Ovary (tissue), 9 donors: ENCODE measurements around the gene LDLRAD4. TPM values are rescaled to one million over a fixed set of nuclear protein-coding genes. Genes with fewer than 3 reads are reported as not detected.

ENCODE experiments used
- DNase-seq, 5 donors: peaks; one replicate each; pipeline ENCODE4 v3.0.0-alpha.2; 2019 to 2020
- H3K27ac ChIP-seq, 2 donors: fragments of 200-600 bp; one replicate each; pipeline versions ENCODE4 v1.5.1 to v1.8.0; 2019 to 2022
- H3K27me3 ChIP-seq: fragments of 200-600 bp; one replicate; pipeline ENCODE4 v1.8.0; 2022
- H3K36me3 ChIP-seq: fragments of 200-600 bp; sonication (generic); one replicate; pipeline ENCODE4 v1.5.1; 2019
- H3K4me1 ChIP-seq: one replicate; pipeline ENCODE4 v1.8.1; 2013; ENCODE audit warnings: mild to moderate bottlenecking, moderate library complexity; ENCODE audit not compliant: insufficient read depth
- H3K4me3 ChIP-seq: fragments of 200-600 bp; sonication (generic); one replicate; pipeline ENCODE4 v1.5.1; 2017
- H3K9me3 ChIP-seq, 2 donors: fragments of 200-600 bp in 1 of 2; sonication (generic) in 1 of 2; one replicate each; pipeline versions ENCODE4 v1.5.1 to v1.8.1; 2013 to 2019; ENCODE audit warnings: mild to moderate bottlenecking in 1 of 2, moderate library complexity in 1 of 2
- EP300 ChIP-seq: sonication (generic); formaldehyde crosslinking; IDR thresholded peaks from one replicate; pipeline ENCODE4 v1.6.1; 2017; ENCODE audit warnings: antibody characterized with exemption
- POLR2A ChIP-seq: fragments of 450-650 bp; IDR thresholded peaks from one replicate; pipeline ENCODE4 v1.6.1; 2017; ENCODE audit warnings: antibody characterized with exemption, mild to moderate bottlenecking, moderate library complexity
- WGBS, 3 donors: extraction: QIAGEN DNeasy Blood & Tissue Kit in 1 of 3; methylation state at CpG; one replicate each; pipeline versions ENCODE4 v1.1.5 to v1.1.7; 2013 to 2017; 5-methylcytosine and 5-hydroxymethylcytosine counted together
- intact Hi-C, 4 donors: fragments of 100-400 bp; cut with DNase I; formaldehyde crosslinking; loops; one replicate each; pipeline versions ENCODE4 v1.11.0 to v1.15.1; 2022 to 2023
- polyA plus RNA-seq, 2 donors: library from polyadenylated mRNA; stranded (reverse); fragments of 200-250 nt in 1 of 2; fragments of 350-450 nt in 1 of 2; fragmentation: Illumina TruSeq in 1 of 2; extraction: RNeasy Lipid Tissue Mini Kit (QIAGEN cat#74804) in 1 of 2; gene quantifications; one replicate each; pipeline ENCODE4 v1.2.3, GENCODE V29; 2013 to 2014
- total RNA-seq, 7 donors: library from RNA; depleted of rRNA in 2 of 7; stranded (reverse); fragments of >200 nt in 2 of 7; fragmentation: NEBNext Ultra II Directional in 3 of 7; extraction: Animal tissue kit (Norgen Biotek cat#: 25700) in 3 of 7; gene quantifications; one replicate each; pipeline versions ENCODE4 v1.1.0 to v1.2.4, GENCODE V29; 2016 to 2023
- TF ChIP-seq, protein P1 (sequence below), 3 donors: fragments of 450-650 bp in 2 of 3; fragments of 200-600 bp in 1 of 3; IDR thresholded peaks; one replicate each; pipeline versions ENCODE4 v1.5.1 to v1.8.0; 2016 to 2022; ENCODE audit warnings: antibody characterized with exemption in 3 of 3, mild to moderate bottlenecking in 1 of 3
- donor health status: DM: no; HTN: no; CAD: no; lungs with moderate emphysema.
- donor health status: DM: no; HTN: no; CAD: no.
- donor health status: Bipolar disorder and iron deficiency.
- donor health status: DM: yes; HTN: yes; CAD: no.
- donor health status: DM: no; HTN: no; CAD: no.
- donor health status: DM: yes; HTN: yes; CAD: no.

The LDLRAD4 gene
- total and polyA plus RNA-seq, 9 donors = 2.3 to 31.6 (median 8.3) TPM

DNA sequence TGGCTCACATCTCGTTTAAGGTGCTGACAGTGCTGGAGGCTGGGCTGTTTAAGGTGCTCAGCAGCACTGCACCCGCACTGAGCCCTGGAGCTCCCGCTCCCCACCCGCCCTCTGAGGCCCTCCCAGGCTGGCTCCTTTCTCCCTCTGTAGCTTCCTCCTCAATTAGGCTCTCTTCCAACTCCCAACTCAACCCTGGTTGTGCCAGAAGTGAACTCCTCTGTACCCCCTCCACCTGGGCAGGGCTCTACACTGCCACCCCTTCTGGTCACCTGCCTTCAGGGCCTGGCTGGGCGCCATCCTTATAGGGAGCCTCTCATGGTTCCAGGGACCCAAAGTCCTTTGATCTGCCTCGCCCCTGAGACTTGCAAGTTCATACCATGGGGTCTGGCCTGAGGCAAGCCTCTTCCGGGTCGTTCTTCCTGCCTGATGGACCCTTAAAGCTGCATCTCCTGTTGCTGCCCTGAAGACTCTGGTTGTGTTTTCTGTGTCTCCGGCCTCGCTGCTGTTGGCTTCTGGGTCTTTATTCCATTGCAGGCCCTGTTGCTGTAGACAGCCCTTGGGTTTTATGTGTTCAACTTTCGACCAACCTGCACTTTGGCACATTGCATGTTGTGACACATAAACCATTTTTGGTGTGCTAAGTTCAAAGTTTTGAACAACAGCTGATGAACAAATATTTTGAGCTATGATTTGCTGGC, 199.6 kb downstream of the LDLRAD4 start:
- no peak overlapping the region for H3K4me3 ChIP-seq
- H3K4me1 ChIP-seq = no peaks in the 10 kb centered on the region
- intact Hi-C loops = no loop called here
- H3K27ac ChIP-seq = no peak overlapping the region
- no peak for DNase-seq
- no peaks in the 10 kb centered on the region for H3K27me3 ChIP-seq
- TF ChIP-seq, protein P1, sequence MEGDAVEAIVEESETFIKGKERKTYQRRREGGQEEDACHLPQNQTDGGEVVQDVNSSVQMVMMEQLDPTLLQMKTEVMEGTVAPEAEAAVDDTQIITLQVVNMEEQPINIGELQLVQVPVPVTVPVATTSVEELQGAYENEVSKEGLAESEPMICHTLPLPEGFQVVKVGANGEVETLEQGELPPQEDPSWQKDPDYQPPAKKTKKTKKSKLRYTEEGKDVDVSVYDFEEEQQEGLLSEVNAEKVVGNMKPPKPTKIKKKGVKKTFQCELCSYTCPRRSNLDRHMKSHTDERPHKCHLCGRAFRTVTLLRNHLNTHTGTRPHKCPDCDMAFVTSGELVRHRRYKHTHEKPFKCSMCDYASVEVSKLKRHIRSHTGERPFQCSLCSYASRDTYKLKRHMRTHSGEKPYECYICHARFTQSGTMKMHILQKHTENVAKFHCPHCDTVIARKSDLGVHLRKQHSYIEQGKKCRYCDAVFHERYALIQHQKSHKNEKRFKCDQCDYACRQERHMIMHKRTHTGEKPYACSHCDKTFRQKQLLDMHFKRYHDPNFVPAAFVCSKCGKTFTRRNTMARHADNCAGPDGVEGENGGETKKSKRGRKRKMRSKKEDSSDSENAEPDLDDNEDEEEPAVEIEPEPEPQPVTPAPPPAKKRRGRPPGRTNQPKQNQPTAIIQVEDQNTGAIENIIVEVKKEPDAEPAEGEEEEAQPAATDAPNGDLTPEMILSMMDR (IDR thresholded peaks at IDR 0.05) = no peak
- TF ChIP-seq EP300 = no peak
- no peaks in the 10 kb centered on the region for H3K9me3 ChIP-seq
- H3K36me3 ChIP-seq = no peaks in the 10 kb centered on the region
- WGBS, 3 donors = 83 to 85% (median 84%) methylated on average over 11 of the region's 11 CpGs

GRCh38 chr18:13420969-13421686, 202.6 kb downstream of the LDLRAD4 start:
- H3K27me3 ChIP-seq = no peaks in the 10 kb centered on the region
- no peak overlapping the region for H3K27ac ChIP-seq
- TF ChIP-seq POLR2A (no peak), EP300 (no peak)
- TF ChIP-seq, protein P1 (IDR thresholded peaks at IDR 0.05) = no peak
- DNase-seq = no peak
- H3K36me3 ChIP-seq = no peaks in the 10 kb centered on the region
- no peaks in the 10 kb centered on the region for H3K4me1 ChIP-seq
- H3K4me3 ChIP-seq = no peak overlapping the region
- 84 to 90% (median 85%) methylated on average over 19 of the region's 19 CpGs for WGBS, 3 donors
- H3K9me3 ChIP-seq = no peaks in the 10 kb centered on the region
- intact Hi-C loops = no loop called here

DNA sequence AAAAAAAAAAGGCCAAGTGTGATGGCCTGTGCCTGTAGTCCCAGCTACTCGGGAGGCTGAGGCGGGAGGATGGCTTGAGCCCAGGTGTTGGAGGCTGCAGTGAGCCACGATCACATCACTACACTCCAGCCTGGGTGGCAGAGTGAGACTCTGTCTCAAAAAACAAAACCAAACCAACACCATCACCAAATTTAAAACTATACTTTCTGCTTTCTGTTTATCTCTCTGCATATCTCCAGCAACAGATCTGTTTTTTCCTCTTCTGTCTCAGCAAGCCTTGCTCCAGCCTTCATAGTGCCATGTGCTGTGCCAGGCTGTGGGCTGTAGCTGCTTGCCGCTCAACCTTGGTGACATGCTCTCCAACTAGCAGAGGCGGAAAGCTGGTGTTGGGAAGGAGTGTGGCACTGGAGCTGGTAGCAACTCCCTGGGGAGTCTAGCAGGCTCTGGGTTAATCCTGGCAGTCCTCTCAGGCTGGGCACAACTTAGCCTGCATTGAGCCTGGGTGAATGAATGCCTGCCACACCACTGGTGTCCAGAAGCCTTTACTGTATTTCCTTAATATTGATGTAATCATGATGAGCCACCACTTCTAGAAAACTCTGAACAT, 204.1 kb downstream of the LDLRAD4 start:
- WGBS, 3 donors = 87 to 93% (median 92%) methylated on average over 5 of the region's 5 CpGs
- Histone ChIP-seq H3K4me1 (no peaks in the 10 kb centered on the region), H3K9me3 (no peaks in the 10 kb centered on the region), H3K36me3 (no peaks in the 10 kb centered on the region), H3K27me3 (no peaks in the 10 kb centered on the region), H3K27ac (no peak overlapping the region), H3K4me3 (no peak overlapping the region)
- intact Hi-C loops = no loop called here
- TF ChIP-seq EP300 (no peak), POLR2A (no peak)
- TF ChIP-seq, protein P1 (IDR thresholded peaks at IDR 0.05) = no peak
- no peak for DNase-seq

DNA sequence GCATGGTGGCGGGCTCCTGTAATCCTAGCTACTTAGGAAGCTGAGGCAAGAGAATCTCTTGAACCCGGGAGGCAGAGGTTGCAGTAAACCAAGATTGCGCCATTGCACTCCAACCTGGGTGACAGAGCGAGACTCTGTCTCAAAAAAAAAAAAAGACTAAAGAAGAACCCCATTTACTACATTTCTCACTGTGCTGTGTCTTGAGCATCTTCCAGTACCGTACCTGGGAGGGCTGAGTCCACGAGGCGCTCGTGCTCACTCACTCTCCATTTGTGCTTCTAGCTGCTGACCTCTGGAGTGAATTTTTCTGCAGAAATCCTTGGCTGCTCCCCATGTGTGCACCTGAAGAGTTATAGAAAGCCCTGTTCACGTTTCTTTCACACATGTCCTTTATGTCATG, 204.8 kb downstream of the LDLRAD4 start:
- no peak for TF ChIP-seq POLR2A
- TF ChIP-seq EP300 = no peak
- TF ChIP-seq, protein P1 (IDR thresholded peaks at IDR 0.05) = no peak
- Histone ChIP-seq H3K4me3 (no peak overlapping the region), H3K4me1 (no peaks in the 10 kb centered on the region), H3K27me3 (no peaks in the 10 kb centered on the region), H3K27ac (no peak overlapping the region), H3K9me3 (no peaks in the 10 kb centered on the region), H3K36me3 (no peaks in the 10 kb centered on the region)
- WGBS, 3 donors = 93 to 95% (median 93%) methylated on average over 9 of the region's 9 CpGs
- intact Hi-C loops = no loop called here
- no peak for DNase-seq
